GM21723 (cell line): ENCODE measurements around the gene WDR59.
"Not testable (repeated sequence)": the region's sequence is repeated elsewhere in the genome, so short reads cannot be mapped to it uniquely, and the experiment has no call there.

ENCODE experiments used
- ATAC-seq: cut with Tn5 transposase; IDR thresholded peaks from one replicate; pipeline ENCODE4 v1.9.1; 2021; ENCODE audit warnings: mild to moderate bottlenecking, moderate library complexity; ENCODE audit not compliant: unreplicated experiment

WDR59 gene

DNA sequence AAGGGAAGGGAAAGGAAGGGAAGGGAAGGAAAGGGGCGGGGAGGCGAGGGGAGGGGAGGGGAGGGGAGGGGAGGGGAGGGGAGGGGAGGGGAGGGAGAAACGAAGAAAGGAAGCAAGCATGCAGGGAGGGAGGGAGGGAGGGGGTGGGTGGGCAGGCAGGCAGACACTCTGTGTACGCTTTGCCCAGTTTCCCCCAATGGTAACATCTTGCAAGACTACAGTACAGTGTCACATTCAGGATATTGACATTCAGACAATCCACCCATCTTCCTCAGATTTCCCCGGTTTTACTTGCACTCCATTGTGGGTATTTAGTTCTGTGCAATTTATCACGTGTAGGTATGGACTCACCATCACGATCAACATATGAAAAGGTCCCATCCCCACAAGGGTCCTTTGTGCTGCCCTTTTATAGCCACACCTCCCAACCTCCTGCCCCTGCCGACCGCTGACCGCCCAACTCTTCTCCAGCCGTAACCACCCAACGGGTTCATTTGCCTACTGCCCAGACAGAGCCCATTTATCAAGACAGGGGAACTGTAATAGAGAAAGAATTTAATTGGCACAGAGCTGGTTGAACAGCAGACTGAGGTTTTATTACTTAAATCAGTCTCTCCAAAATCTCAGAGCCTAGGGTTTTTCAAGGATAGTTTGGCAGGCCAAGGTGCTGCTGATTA, 118.9 kb downstream of the WDR59 start:
- ATAC-seq, result no peak

DNA sequence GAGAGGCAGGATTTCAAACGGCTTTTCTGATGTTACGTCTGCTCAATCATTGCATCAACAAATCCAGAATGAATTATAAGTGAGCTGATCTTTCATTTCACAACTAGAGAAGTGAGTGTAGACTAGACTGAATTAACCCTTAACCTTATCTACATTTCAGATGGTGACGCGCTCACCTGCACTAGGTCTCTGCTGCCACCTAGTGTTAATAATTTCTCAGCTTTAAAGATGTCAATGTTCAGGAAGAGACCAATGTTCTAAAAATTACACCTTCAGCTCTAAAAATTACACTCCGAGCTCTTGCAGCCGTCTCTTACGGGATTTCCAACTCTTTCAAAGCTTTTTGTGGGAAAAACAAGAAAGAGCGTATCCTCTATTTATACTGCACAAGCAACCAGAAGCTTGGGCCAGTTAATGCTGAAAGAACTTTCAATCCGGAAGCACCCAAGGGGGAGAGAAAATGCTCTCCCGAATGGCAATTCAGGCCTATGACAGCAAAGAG, 122.1 kb downstream of the WDR59 start:
- peak; percentile 83 for ATAC-seq

DNA sequence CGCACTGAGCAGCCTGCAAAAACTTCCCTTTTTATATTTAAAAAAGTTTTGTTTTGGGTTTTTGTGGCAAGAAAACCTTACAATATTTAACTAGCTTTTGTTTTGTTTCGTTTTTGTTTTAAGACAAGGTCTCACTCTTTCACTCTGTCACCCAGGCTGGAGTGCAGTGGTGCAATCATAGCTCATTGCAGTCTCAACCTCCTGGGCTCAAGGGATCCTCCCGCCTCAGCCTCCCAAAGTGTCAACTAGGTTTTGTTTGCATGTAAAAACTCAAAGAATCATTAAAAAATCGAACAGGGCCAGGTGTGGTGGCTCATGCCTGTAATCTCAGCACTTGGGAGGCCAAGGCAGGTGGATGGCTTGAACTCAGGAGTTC, 132.4 kb downstream of the WDR59 start:
- ATAC-seq, result no peak

DNA sequence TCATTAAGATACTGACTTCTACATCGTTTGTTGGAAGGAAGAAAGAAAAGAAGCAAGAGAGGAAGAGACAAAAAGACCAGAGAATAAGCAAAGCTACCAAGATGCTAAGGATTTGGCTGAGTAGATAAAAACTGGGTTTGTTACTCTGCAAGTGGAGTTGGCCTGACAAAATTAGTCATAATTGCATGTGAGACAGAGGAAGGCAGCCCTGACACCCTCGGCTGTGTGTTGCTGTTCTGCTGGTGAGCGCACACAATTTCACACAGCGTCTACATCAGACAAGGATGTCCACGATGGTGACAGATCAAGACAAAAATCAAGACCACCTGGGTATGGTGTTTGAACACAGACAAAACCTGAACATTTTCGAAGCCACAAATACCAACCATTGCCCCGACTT, 134.9 kb downstream of the WDR59 start:
- no peak for ATAC-seq

DNA sequence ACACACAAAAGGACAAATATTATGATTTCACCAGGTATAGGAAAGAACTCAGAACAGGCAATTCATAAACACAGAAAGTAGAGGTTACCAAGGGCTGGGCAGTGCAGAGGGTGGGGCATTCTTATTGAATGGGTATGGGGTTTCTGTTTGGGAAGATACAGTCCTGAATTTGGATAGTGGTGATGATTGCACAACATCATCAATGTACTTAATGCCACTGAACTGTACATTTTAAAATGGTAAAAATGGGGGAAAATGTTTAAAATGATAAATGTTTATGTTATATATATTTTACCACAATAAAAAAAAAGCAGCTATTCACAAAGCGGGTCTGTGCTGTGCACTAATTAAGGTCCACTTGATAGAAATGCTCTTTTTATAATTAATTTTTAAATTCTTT, 137.7 kb downstream of the WDR59 start:
- ATAC-seq, result no peak

DNA sequence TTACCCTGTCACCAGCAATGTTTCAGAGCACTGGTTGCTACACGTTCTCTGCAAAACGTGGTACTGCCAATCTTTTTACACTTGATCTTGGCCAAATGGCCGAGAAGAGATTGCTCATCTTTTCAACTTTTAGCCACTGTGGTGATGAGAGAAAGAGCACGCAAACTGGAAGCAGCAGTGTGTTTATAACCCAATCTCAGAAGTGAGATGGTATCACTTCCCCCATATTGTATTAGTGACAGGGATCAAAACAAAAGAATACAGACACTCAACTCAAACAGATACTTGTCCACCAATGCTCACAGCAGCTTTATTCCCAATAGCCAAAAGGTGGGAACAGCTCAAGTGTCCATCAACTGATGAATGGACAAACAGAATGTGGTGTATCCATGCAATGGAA, 138.2 kb downstream of the WDR59 start:
- ATAC-seq, result no peak

DNA sequence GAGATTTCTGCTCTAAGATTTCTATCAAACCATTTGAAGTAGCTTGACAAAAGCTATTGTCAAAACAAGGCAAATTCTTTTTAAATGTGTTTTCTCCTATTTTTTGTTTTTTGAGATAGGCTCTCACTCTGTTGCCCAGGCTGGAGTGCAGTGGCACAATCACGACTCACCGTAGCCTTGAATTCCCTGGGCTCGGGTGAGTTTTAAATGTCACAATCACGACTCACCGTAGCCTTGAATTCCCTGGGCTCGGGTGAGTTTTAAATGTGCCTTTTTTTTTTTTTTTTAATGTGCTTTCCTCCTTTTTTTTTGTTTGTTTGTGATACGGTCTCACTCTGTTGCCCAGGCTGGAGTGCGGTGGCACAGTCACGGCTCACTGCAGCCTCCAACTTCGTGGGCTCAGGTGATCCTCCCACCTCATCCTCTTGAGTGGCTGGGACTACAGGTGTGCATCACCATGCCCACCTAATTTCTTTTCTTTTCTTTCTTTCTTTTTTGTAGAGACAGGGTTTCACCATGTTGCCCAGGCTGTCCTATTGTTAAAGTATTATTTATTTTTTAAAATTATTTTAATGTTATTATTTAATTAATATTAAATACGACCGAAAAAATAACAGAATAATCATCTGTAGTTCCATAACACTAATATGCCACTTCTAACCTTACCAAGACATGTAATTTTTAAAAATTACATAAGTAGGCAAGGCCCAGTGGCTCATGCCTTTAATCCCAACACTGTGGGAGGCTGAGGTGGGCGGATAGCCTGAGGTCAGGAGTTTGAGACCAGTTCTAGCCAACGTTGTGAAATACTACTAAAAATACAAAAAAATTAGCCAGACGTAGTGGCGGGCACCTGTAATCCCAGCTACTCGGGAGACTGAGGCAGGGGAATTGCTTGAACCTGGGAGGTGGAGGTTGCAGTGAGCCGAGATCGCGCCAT, 140.6 kb downstream of the WDR59 start:
- ATAC-seq, result no peak

DNA sequence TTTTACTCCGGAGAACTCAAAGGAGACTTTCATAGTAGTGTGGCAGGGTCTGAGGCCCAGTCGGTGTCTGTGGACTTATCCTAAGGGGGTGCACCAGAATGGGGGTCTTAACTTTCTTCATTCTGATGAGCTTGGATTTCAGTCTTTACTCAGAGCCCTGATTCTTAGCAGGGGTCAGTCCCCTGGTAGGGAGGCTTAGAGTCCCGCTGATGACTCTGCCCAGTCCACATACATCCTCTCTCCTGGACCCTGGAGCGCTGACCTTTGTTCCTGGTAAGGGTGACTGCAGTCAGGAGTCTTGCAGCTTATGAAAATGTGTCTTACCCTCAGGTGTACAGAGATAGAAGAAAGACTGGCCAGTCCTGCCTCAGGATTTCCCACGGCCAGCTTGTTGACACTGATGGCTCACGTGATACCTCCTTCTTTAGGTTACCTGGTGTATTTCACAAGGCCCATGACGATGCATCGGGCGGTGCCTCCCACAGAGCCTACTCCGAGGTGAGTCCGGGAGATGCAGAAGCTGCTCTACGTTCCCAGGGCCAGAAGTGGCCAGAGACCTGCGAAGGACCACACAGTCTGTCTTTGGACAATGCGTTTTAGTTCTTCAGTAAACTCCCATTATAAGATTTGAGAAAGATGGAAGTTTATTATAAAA, 141.4 kb downstream of the WDR59 start:
- ATAC-seq, result not testable (repeated sequence)

DNA sequence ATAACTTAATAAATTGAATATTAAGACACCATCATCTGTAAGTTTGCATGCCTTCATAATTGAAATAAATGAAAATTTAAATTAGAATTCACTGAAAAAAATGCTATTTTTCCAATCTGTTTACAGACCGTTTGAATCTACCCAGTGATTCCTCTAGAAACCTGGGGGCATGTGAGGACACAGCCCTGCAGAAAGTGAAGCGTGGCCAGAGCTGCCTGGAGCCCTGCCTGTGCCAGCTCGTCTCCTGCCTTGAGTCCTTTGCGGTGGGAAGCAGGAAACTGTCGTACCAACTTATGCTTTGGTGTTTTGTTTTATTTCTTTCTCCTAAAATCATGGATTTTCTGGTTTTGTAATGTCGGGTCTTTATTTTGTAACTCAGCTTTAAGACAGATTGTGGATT, 142.5 kb downstream of the WDR59 start:
- ATAC-seq, result no peak

DNA sequence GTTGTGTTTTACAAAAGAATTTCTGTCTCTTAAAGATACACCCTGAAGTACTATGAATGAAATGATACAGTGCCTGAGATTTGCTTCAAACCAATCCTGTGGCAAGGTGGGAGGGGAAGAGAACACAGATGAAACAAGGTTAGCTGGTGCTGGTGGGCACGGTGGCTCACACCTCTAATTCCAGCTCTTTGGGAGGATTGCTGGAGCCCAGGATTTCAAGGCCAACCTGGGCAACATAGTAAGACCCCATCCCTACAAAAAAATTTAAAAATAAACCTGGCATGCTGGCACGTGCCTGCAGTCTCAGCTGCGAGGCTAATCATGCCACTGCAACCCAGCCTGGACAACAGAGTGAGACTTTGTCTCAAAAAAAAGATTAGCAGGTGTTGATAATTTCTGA, 143.0 kb downstream of the WDR59 start:
- ATAC-seq, result no peak

DNA sequence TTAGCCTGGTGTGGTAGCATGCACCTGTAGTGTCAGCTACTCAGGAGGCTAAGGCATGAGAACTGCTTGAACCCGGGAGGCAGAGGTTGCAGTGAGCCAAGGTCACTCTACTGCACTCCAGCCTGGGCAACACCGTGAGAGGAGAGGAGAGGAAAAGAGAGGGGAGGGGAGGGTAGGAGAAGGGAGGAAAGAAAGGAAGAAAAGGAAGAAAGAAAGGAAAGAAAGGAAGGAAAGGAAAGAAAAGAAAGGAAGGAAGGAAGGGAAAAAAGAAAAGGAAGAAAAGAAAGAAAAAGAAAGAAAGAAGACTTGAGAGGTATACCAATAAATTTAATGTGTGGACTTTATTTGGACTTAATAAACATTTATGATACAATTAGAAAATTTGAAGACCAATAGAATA, 143.5 kb downstream of the WDR59 start:
- no peak for ATAC-seq

DNA sequence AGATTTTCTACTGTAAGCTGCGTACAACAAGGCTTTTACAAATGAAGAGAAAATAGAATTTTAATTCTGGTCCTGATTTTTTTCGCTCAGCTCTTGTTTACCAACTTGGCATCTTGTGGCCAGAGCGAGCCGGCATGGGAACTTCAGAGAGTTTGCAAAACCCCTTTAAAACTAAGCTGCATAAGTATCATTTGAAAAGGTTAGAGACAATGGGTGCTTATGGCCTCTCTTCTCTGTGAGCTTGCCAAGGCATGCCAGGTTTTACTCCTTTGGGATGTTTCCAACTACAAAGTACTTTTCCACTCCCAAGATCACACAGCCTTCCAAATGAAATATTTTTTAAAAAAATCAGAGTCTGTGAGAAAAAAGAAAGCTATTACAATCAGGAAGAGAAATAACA, 147.9 kb downstream of the WDR59 start:
- ATAC-seq, result no peak

DNA sequence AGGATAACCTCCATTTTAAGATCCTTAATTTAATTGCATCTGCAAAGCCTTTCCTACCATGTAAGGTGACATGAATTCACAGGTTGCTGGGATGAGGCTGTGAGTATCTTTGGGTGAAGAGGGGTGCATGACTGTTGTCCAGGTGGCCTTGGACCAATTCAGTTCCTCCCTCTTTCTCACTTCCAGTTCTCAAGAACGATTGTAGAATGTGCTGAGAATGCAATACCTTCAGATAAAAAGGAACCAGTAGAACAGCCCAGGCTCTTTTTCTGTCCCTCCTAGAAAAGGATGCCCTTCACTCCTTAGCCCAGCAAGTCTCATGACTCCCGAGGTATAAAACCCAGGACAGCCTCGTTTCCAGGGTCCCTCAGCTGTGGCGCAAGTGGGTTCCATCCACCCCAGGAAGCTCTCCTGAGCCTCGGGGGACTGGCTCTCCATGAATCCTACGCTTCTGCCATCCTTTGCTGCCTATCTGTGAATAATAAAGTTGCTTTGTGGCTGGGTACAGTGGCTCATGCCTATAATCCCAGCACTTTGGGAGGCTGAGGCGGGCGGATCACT, 148.7 kb downstream of the WDR59 start:
- no peak for ATAC-seq

DNA sequence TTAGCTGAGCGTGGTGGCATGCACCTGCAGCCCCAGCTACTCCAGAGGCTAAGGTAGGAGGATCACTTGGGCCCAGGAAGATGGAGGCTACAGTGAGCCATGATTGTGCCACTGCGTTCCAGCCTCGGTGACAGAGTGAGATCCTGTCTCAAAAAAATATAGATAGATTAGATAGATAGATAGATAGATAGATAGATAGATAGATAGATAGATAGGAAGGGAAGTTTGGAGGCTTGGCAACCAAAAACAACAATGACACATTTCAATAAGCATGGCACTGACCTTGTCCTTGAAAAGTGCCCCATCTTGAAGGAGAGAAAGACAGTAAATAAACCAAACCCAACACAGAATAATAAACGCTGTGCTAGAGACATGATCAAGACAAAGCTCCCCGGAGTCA, 152.7 kb downstream of the WDR59 start:
- no peak for ATAC-seq

DNA sequence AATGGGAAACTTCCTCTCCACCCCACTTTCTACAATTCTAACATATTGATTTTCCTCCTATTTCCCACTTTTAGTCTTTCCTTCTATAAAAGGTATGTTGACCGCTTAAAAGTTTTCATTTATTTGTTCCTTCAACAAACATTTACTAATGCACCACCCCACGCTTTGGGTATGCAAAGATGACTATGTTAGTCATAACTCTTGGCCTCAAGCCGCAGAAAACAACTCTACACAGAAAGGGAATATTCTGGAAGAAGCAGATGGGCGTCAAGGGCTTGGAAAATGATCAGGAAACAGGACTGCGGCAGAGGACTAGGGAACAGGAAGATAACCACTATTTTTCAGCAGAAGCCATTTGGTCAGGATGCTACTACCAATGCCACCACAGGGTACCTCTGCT, 153.5 kb downstream of the WDR59 start:
- no peak for ATAC-seq

DNA sequence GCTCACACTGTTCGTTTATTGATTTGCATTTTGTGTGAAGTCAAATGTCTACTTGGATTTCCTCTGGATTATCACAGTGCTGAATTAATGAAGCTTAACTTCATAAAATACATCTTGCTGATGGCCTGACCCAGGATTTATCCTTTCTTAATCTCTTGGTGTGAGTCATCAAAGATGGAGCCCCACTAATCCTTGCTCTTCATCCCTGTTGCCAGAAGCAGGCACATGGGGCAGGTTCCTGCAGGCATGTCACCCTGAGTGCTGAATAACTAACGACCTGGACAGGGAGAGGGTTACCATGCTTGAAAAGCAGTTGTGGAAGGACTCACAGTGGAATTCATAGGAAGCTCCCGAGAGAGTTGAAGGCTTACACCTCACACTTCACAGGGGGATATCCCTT, 154.3 kb downstream of the WDR59 start:
- ATAC-seq, result no peak

DNA sequence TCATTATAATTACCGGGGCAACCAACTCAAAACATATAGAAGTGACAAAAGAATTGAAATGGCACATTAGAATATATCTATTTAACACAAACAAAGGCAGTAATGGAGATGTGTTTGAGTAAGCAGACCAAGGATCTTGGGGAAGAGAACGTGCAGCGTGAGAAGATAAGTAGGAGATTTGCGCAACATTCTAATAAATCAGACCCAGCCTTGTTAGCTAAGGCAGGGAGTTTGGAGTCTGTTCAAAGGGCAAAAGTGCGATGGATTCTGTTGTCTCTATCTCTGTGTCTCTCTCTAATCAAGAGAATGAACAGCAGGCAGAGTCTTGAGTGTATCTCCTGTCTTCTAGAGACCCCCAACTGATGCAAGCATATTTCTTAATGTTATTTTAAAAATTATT, 155.3 kb downstream of the WDR59 start:
- ATAC-seq, result no peak

DNA sequence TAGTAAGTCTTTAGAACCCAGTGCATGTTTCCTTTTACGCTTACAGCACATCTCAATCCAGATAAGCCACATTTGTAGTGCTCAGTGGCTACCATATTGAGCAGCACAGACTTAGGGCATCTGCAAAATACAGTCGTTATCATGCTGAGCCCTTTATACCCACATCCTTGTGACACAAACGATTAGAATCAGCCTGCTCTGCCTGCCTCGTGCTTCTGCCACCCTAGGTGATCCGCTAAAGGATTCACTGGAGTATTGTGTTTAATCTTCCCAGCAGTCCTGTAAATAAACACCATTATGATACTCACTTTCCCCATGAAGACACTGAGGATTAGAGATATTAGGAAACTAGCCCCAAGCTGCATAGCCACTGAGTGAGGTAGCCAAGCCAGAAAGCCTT, 159.0 kb downstream of the WDR59 start:
- ATAC-seq, result no peak

DNA sequence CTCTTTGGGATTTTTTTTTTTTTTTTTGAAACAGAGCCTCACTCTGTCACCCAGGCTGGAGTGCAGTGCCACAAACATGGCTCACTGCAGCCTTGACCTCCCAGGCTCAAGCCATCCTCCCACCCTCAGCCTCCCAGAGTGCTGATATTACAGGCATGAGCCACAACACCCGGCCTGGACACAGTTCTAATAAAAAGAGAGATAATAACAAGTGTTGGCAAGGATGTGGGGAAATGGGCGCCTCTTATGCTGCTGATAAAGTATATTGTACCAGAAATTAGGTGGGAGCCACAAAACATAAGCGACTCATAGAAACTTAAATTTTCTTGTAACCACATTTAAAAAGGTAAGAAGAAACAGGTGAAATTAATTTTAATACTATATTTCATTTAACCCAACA, 159.9 kb downstream of the WDR59 start:
- ATAC-seq, result no peak
